PC-9 (cell line): ENCODE measurements around the gene PALD1.

Source experiments
- EZH2 ChIP-seq: fragments of 200-600 bp; sonication (generic); IDR thresholded peaks from 2 replicates; pipeline ENCODE4 v1.8.0; 2017; ENCODE audit warnings: antibody characterized with exemption, low read depth
- TF ChIP-seq, protein P1 (sequence below): fragments of 200-600 bp; sonication (generic); conservative IDR thresholded peaks from 2 replicates; pipeline ENCODE4 v1.6.1; 2017; ENCODE audit warnings: mixed run types, antibody characterized with exemption, mild to moderate bottlenecking, moderate library complexity

DNA sequence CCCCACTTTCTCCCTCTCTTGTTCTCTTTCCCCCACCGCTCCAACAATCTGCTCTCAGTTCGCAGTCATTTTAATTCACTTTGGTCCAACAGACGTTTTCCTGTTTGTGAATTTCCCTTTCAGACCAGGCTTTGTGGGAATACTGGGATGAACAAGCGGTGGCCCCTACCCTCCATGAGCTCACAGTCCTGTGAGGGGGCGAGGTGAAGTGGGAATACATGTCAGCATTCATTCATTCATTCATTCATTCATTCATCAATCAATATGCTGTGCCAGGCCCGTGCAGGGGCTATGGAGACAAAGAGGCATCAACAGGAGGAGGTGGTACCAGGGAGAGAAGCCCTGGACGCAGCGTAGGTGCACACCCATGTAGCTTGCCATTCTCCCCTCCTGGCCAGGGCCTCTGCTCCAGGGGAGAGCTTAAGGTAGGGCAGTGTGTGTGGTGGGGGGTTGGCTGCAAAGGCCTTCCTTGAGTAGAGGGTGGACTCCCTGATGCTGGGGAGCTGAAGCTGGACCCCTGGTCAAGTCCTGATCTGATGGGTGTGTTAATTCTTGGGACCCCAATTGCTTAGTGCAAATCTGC lies 107.9 kb downstream of the PALD1 start:
- TF ChIP-seq EZH2: no peak
- TF ChIP-seq, protein P1, sequence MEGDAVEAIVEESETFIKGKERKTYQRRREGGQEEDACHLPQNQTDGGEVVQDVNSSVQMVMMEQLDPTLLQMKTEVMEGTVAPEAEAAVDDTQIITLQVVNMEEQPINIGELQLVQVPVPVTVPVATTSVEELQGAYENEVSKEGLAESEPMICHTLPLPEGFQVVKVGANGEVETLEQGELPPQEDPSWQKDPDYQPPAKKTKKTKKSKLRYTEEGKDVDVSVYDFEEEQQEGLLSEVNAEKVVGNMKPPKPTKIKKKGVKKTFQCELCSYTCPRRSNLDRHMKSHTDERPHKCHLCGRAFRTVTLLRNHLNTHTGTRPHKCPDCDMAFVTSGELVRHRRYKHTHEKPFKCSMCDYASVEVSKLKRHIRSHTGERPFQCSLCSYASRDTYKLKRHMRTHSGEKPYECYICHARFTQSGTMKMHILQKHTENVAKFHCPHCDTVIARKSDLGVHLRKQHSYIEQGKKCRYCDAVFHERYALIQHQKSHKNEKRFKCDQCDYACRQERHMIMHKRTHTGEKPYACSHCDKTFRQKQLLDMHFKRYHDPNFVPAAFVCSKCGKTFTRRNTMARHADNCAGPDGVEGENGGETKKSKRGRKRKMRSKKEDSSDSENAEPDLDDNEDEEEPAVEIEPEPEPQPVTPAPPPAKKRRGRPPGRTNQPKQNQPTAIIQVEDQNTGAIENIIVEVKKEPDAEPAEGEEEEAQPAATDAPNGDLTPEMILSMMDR: no peak
